HFFc6 (cell line): ENCODE measurements around the gene RBM19. TPM values are rescaled to one million over a fixed set of nuclear protein-coding genes. Genes with fewer than 3 reads are reported as not detected.

ENCODE experiments used
- DNase-seq: peaks from one replicate; pipeline ENCODE4 v3.0.0-alpha.2; 2018
- H3K27ac Mint-ChIP-seq: 2 replicates; pipeline ENCODE4 v1.8.0; 2020; ENCODE audit warnings: mild to moderate bottlenecking, mixed read lengths
- H3K27me3 Mint-ChIP-seq: 2 replicates; pipeline ENCODE4 v1.8.0; 2021; ENCODE audit warnings: mild to moderate bottlenecking, moderate library complexity, mixed read lengths; ENCODE audit not compliant: insufficient read depth
- H3K36me3 Mint-ChIP-seq: 2 replicates; pipeline ENCODE4 v1.8.0; 2021; ENCODE audit warnings: low read depth, mixed read lengths
- H3K4me1 Mint-ChIP-seq: 2 replicates; pipeline ENCODE4 v1.8.0; 2020; ENCODE audit warnings: low read depth, mixed read lengths
- H3K4me3 Mint-ChIP-seq: 2 replicates; pipeline ENCODE4 v1.8.0; 2020; ENCODE audit warnings: mild to moderate bottlenecking, moderate library complexity, mixed read lengths
- H3K9me3 Mint-ChIP-seq: 2 replicates; pipeline ENCODE4 v1.8.0; 2020; ENCODE audit warnings: mild to moderate bottlenecking, mixed read lengths
- total RNA-seq, 6 experiments: library from RNA; stranded (reverse); fragmentation: NEBNext Ultra II Directional; extraction: Animal tissue kit (Norgen Biotek cat#: 25700); gene quantifications; 2 replicates in 1 of 6; 3 replicates in 5 of 6; pipeline ENCODE4 v1.2.3, GENCODE V29; 2021
- TF ChIP-seq, protein P1 (sequence below): fragments of 200-600 bp; sonication (generic); IDR thresholded peaks from 2 replicates; pipeline ENCODE4 v1.5.0; 2021; ENCODE audit warnings: antibody characterized with exemption, mild to moderate bottlenecking

Gene RBM19
- total RNA-seq, 6 experiments from 2014 or later = 27.8 to 34.8 (median 29.8) TPM

DNA sequence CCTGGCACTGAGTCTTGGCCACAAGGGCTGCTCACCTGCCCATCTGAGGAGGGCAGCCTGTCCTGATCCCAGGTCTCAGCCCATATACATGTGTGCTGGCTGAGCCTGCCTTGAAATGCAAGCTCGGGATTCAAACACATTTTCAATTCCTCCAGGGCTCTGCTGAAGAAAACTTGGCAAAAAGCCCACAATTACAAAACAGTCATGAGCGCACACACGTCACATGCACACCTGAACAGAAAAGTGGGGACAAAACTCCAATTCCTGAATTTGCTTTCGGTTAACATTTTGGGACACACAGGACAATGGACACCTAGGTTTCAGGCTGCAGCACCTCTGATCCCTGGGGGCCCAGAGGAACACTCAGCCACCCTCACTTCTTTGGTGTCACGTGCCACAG lies 113.9 kb downstream of the RBM19 start:
- DNase-seq = no peak
- Mint-ChIP-seq H3K27me3 (peaks cover 4% of the 10 kb centered on the region), H3K27ac (no peak overlapping the region), H3K9me3 (no peaks in the 10 kb centered on the region), H3K4me1 (no peaks in the 10 kb centered on the region), H3K4me3 (no peak overlapping the region), H3K36me3 (no peaks in the 10 kb centered on the region)
- TF ChIP-seq, protein P1, sequence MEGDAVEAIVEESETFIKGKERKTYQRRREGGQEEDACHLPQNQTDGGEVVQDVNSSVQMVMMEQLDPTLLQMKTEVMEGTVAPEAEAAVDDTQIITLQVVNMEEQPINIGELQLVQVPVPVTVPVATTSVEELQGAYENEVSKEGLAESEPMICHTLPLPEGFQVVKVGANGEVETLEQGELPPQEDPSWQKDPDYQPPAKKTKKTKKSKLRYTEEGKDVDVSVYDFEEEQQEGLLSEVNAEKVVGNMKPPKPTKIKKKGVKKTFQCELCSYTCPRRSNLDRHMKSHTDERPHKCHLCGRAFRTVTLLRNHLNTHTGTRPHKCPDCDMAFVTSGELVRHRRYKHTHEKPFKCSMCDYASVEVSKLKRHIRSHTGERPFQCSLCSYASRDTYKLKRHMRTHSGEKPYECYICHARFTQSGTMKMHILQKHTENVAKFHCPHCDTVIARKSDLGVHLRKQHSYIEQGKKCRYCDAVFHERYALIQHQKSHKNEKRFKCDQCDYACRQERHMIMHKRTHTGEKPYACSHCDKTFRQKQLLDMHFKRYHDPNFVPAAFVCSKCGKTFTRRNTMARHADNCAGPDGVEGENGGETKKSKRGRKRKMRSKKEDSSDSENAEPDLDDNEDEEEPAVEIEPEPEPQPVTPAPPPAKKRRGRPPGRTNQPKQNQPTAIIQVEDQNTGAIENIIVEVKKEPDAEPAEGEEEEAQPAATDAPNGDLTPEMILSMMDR = no peak

DNA sequence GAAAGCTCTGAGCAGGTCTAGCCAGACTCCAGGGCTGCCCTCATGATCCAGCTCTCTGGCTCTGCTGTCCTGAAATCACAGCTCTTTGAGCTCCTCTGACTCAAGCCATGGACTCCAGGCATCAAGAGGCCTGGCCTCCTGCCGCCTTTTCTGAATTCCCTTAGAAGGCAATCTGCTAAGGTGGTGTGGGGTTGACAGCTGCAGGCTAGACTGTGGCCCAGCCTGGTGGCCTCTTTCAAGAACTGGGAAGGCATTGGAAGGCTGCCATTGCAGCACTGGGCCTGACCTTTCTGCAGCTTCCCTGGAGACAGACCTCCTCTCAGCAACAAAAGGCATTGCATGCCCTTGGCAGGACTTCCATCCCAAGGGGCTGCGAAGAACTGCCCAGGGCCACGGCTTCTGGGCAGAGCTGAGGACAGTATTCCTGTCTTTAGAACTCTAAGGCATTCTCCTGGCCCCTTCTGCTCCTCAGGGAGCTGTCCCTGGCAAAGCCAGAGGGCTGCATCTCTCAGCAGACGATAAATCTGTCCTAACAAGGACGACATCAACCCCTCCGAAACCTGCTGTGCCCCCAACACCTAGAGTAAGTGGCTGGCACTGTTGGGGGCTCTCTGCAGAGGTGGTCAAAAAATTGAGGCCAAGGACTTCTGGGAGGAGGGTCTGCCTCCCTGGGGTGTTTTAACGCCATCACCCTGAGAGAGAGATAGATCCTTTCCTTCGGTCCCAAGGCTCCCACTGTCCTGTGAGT lies 115.6 kb downstream of the RBM19 start:
- Mint-ChIP-seq H3K36me3 (no peaks in the 10 kb centered on the region; the same call in 1 of the 2 replicates), H3K27me3 (peaks cover 5% of the 10 kb centered on the region), H3K4me3 (no peak overlapping the region), H3K4me1 (no peaks in the 10 kb centered on the region; the same call in 1 of the 2 replicates), H3K9me3 (no peaks in the 10 kb centered on the region), H3K27ac (no peak overlapping the region)
- TF ChIP-seq, protein P1 = no peak
- DNase-seq = no peak

DNA sequence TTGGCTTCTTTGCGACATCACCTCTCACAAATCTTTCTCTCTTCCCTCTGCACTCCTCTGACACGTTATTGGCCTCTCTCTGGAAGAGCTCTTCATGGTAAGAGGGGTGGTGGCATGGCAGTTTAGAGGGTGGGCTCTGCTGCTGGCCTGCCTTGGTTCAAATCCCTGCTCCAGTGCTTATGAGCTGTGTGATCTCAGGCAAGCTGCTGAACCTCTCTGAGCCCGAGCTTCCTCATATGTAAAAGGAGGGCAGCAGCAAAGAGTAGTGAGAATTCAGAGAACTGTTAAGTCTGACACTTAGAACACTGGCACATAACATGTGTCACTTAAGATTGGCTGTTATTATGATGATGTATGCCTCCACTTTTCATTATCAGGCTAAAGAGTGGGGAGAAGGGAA lies 118.3 kb downstream of the RBM19 start:
- DNase-seq = no peak
- no peaks in the 10 kb centered on the region; the same call in 1 of the 2 replicates for H3K4me1 Mint-ChIP-seq
- TF ChIP-seq, protein P1 = no peak
- no peaks in the 10 kb centered on the region; the same call in 1 of the 2 replicates for H3K36me3 Mint-ChIP-seq
- H3K4me3 Mint-ChIP-seq = no peak overlapping the region
- H3K27me3 Mint-ChIP-seq = peaks cover 5% of the 10 kb centered on the region
- no peak overlapping the region for H3K27ac Mint-ChIP-seq
- H3K9me3 Mint-ChIP-seq = no peaks in the 10 kb centered on the region

DNA sequence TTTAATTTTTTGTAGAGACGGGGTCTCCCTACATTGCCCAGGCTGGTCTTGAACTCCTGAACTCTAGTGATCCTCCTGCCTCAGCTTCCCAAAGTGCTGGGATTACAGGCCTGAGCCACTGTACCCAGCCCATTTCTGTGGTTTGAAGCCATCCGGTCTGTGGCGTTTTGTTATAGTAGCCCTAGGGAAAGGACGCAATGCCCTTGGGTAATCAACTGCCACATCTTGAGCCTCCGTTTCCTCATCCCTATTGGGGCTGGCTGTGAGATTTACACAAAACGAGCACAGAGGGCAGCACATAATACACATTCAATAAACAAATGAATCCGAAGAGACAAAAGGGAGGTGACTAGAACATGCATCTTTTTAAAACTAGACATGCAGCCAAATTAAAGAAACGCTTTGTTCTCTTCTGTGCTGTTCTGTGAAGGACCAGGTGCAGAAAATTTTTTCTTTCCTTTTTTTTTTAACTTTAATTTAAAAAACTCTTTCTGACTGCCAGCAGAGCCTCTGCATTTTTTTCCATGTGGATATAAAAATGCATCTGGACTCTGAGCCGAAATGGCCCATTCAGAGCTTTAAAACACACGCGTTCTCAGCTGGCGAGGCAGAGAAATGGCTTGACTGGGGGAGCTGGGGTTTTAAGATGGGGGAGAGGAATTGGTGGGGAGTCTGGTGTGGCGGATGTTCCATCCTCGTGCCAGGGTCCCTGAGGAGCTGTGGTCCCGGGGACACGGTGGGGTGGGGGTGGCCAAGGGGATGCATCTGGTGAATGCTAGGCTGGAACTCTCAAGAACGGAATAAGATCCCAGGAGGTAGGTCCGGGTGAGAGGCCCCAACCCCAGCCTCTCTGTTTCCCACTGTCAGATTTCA lies 119.0 kb downstream of the RBM19 start:
- DNase-seq = no peak
- no peaks in the 10 kb centered on the region; the same call in 1 of the 2 replicates for H3K4me1 Mint-ChIP-seq

More for the DNA sequence above, 119.0 kb downstream of the RBM19 start:
- TF ChIP-seq, protein P1 = no peak
- Mint-ChIP-seq H3K9me3 (no peaks in the 10 kb centered on the region), H3K27me3 (peaks cover 5% of the 10 kb centered on the region), H3K27ac (no peak overlapping the region), H3K36me3 (peaks cover 5% of the 10 kb centered on the region), H3K4me3 (no peak overlapping the region)
